ENCODE results near the gene TBC1D8. TPM values are rescaled to one million over a fixed set of nuclear protein-coding genes. Genes with fewer than 3 reads are reported as not detected.
A peak's percentile ranks its signal among the peaks of the same experiment; 100 is the strongest.

The TBC1D8 gene
- total and polyA plus RNA-seq, 4 donors: 10.4 to 38.6 (median 13.4) TPM

GRCh38 chr2:101190747-101191516, 39.8 kb upstream of the TBC1D8 start:
- H3K4me1 ChIP-seq (ENCODE audit: control insufficient read depth in 4 of 4, insufficient read depth in 4 of 4, low read length in 3 of 4): no peaks in the 10 kb centered on the region
- H3K9ac ChIP-seq (ENCODE audit: low read depth in 1 of 2, low read length in 2 of 2): no peak overlapping the region
- no peak for DNase-seq (ENCODE audit: low spot score)
- TF ChIP-seq EGR1 (IDR thresholded peaks at IDR 0.05; ENCODE audit: low read depth in 2 of 2) (no peak), CTCF (IDR thresholded peaks at IDR 0.05; ENCODE audit: low read depth, low read length, missing input control) (no peak), JUND (IDR thresholded peaks at IDR 0.05) (no peak), SP1 (IDR thresholded peaks at IDR 0.05) (no peak), NR2F2 (IDR thresholded peaks at IDR 0.05) (no peak), REST (IDR thresholded peaks at IDR 0.05) (no peak), MAX (IDR thresholded peaks at IDR 0.05) (no peak), RXRA (IDR thresholded peaks at IDR 0.05) (no peak), GABPA (IDR thresholded peaks at IDR 0.05 in 1 of 2, conservative IDR thresholded peaks at IDR 0.05 in 1 of 2) (no peak), FOXA2 (IDR thresholded peaks at IDR 0.05) (no peak), RAD21 (IDR thresholded peaks at IDR 0.05) (no peak)
- H3K27ac ChIP-seq (ENCODE audit: low read depth in 1 of 2, low read length in 2 of 2): peak overlapping the region; percentile 25 to 59
- no peaks in the 10 kb centered on the region for H3K36me3 ChIP-seq (ENCODE audit: control insufficient read depth in 4 of 4, insufficient read depth in 3 of 4, low read depth in 1 of 4, low read length in 3 of 4)
- H3K27me3 ChIP-seq (ENCODE audit: control insufficient read depth in 4 of 4, insufficient read depth in 4 of 4, low read length in 3 of 4): no peaks in the 10 kb centered on the region
- no peak overlapping the region for H3K4me3 ChIP-seq (ENCODE audit: low read depth in 1 of 3, low read length in 3 of 3)
- no peaks in the 10 kb centered on the region for H3K9me3 ChIP-seq (ENCODE audit: control insufficient read depth in 4 of 4, low read length in 3 of 4)
- 64% methylated on average over 9 of the region's 9 CpGs for WGBS

GRCh38 chr2:101188683-101189405, 37.7 kb upstream of the TBC1D8 start:
- TF ChIP-seq HNF4A (conservative IDR thresholded peaks at IDR 0.05) (peak; percentile 9 to 53), RAD21 (IDR thresholded peaks at IDR 0.05) (peak; percentile 59 to 75), ATF3 (IDR thresholded peaks at IDR 0.05) (no peak), FOXA1 (IDR thresholded peaks at IDR 0.05) (no peak), CTCF (IDR thresholded peaks at IDR 0.05; ENCODE audit: low read depth, low read length, missing input control) (peak; percentile 51)
- no peaks in the 10 kb centered on the region for H3K36me3 ChIP-seq (ENCODE audit: control insufficient read depth in 4 of 4, insufficient read depth in 3 of 4, low read depth in 1 of 4, low read length in 3 of 4)
- WGBS: 66% methylated on average over 5 of the region's 5 CpGs
- H3K27ac ChIP-seq (ENCODE audit: low read depth in 1 of 2, low read length in 2 of 2): no peak overlapping the region
- H3K9me3 ChIP-seq (ENCODE audit: control insufficient read depth in 4 of 4, low read length in 3 of 4): no peaks in the 10 kb centered on the region
- H3K4me1 ChIP-seq (ENCODE audit: control insufficient read depth in 4 of 4, insufficient read depth in 4 of 4, low read length in 3 of 4): no peaks in the 10 kb centered on the region
- H3K27me3 ChIP-seq (ENCODE audit: control insufficient read depth in 4 of 4, insufficient read depth in 4 of 4, low read length in 3 of 4): no peaks in the 10 kb centered on the region
- H3K4me3 ChIP-seq (ENCODE audit: low read depth in 1 of 3, low read length in 3 of 3): no peak overlapping the region
- no peak for DNase-seq (ENCODE audit: low spot score)
- H3K9ac ChIP-seq (ENCODE audit: low read depth in 1 of 2, low read length in 2 of 2): no peak overlapping the region
